ENCODE measurements around the gene ZFP82. TPM values are rescaled to one million over a fixed set of nuclear protein-coding genes. Genes with fewer than 3 reads are reported as not detected.

ZFP82 gene
- 1 to 10 TPM in 5 of 6 donors, under 1 TPM in 1; 0.78 to 8.1 (median 4.2) TPM for total RNA-seq

DNA sequence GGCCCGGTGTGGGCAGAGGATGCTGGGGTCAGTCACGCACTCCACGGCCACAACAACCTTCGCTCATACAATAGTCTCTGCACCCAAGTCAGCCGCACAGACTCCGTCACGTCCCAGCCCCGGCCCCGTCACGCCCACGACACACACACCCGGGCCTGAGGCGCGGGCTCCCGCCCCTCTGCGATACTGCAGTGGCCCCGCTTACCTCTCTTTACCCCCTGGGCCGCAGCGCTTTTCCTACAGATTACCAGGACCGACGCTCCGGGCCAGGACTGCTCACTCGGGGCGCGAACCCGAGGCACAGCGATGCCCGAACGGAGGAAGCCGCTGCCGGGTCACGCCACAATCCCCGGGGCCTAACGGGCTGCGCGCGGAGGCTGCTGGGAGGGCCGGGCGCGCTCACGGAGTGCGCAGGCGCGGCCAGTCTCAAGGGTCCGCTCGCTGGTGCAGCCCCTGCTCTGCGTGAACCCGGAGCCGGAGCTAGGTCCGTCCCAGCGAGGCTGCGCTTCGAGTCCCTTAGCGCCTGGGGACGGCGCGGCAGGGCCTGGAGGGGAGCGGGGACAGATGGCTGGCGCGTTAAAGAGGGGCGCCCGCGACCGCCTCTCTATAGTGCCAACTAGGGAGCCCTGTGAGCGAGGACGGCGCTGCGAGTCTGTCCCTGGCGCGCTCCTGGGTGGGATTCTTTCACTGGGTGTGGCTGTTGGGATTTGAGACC is at the start of gene ZFP82:
ZFP82 (minus strand) TSS at position 358 of the 715 bp plus-strand sequence. CDS start 8,855 bp downstream, outside the sequence.
- no peak for TF ChIP-seq EP300 (IDR thresholded peaks at IDR 0.05)
- peak in 2 of 4 donors; percentile 35 to 65 for TF ChIP-seq POLR2A (IDR thresholded peaks at IDR 0.05)
- peak; percentile 60 to 81 for TF ChIP-seq POLR2AphosphoS5 (IDR thresholded peaks at IDR 0.05)
- peak in 1 of 6 experiments; percentile 18 for TF ChIP-seq CTCF (IDR thresholded peaks at IDR 0.05)
- H3K27me3 ChIP-seq, result peaks cover 0 to 2% (median 0%) of the 10 kb centered on the region in 4 donors
- no peaks in the 10 kb centered on the region for H3K36me3 ChIP-seq
- peaks cover 0 to 27% (median 13%) of the 10 kb centered on the region in 4 donors for H3K9me3 ChIP-seq
- DNase-seq (peak; percentile 74 to 96), ATAC-seq (ENCODE audit: low FRiP score in 2 of 2) (peak; percentile 93 to 97)
- H3K4me3 ChIP-seq, result peak within 1 kb of the TSS; percentile 60 to 85 (median 81)
- peaks cover 9 to 29% (median 13%) of the 10 kb centered on the region in 4 donors for H3K4me1 ChIP-seq
- WGBS, 2 donors, result 1 to 2% methylated on average over 23 to 25 of the region's 70 CpGs
- H3K27ac ChIP-seq, result peak within 1 kb of the TSS; percentile 79 to 93 (median 90)

DNA sequence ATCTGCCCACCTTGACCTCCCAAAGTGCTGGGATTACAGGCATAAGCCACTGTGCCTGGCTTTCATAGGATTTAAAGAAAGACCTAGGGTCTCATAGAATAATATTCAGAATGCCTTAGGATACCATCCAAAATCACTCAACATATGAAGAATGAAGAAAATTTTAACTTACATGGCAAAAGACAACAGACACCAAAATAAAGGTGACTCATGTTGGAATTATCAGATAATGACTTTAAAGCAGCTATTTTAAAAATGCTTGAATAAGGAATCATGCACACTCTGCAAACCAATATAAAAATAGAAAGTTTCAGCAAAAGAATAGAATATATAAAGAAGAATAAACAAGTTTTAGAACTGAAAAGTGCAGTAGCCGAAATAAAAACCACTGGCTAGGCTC is 41.6 kb upstream of the ZFP82 start:
- ATAC-seq (ENCODE audit: low FRiP score in 2 of 2), result no peak
- TF ChIP-seq POLR2AphosphoS5 (IDR thresholded peaks at IDR 0.05), result no peak
- TF ChIP-seq POLR2A (IDR thresholded peaks at IDR 0.05), result no peak
- no peak for TF ChIP-seq CTCF (IDR thresholded peaks at IDR 0.05)
- no peak for TF ChIP-seq EP300 (IDR thresholded peaks at IDR 0.05)
- Histone ChIP-seq H3K36me3 (peaks cover 0 to 32% (median 14%) of the 10 kb centered on the region in 4 donors), H3K27me3 (no peaks in the 10 kb centered on the region), H3K4me1 (no peaks in the 10 kb centered on the region), H3K4me3 (no peak overlapping the region), H3K9me3 (peaks cover 0 to 48% (median 42%) of the 10 kb centered on the region in 4 donors), H3K27ac (no peak overlapping the region)
- 96 to 97% methylated on average over 1 of the region's 1 CpG for WGBS, 2 donors
- DNase-seq, result no peak

DNA sequence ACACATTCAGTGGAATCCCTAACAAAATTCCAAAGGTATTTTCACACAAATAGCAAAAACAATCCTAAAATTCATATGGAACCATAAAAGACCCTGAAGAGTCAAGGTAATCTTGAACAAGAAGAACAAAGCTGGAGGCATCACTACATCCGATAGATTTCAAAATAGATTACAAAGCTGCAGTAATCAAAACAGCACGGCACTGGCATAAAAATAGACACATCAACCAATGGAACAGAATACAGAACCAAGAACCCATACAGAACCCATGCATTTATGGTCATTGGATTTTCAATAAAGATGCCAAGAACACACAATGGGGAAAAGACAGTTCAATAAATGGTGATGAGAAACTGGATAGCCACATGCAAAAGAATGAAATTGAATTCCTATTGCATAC is 38.4 kb upstream of the ZFP82 start:
- no peak for TF ChIP-seq POLR2AphosphoS5 (IDR thresholded peaks at IDR 0.05)
- no peak for TF ChIP-seq CTCF (IDR thresholded peaks at IDR 0.05)
- TF ChIP-seq POLR2A (IDR thresholded peaks at IDR 0.05), result no peak
- no peak for TF ChIP-seq EP300 (IDR thresholded peaks at IDR 0.05)

DNA sequence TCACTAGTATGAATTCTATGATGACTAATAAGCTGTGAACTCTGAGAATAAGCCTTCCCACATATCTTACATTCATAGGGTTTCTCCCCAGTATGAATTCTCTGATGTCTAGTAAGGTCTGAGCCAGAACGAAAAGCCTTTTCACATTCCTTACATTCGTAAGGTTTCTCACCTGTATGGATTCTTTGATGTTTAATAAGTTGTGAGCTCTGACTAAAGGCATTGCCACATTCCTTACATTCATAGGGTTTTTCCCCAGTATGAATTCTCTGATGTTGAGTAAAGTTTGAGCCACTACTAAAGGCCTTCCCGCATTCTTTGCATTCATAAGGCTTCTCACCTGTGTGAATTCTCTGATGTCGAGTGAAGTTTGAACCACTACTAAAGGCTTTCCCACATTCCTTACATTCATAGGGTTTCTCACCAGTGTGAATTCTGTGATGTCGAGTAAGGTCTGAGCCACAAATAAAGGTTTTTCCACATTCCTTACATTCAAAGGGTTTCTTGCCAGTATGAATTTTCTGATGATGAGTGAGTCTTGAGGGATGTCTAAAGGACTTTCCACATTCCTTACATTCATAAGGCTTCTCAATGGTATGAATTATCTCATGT is 30.7 kb upstream of the ZFP82 start:
- Histone ChIP-seq H3K4me3 (no peak overlapping the region), H3K27me3 (no peaks in the 10 kb centered on the region), H3K36me3 (peaks cover 9 to 70% (median 32%) of the 10 kb centered on the region in 4 donors), H3K4me1 (no peaks in the 10 kb centered on the region), H3K9me3 (peaks cover 85 to 100% (median 96%) of the 10 kb centered on the region in 4 donors), H3K27ac (no peak overlapping the region)
- WGBS, 2 donors, result 93 to 94% methylated on average over 5 of the region's 5 CpGs
- ATAC-seq (ENCODE audit: low FRiP score in 2 of 2) (no peak), DNase-seq (no peak)
- TF ChIP-seq POLR2AphosphoS5 (IDR thresholded peaks at IDR 0.05), result no peak
- no peak for TF ChIP-seq CTCF (IDR thresholded peaks at IDR 0.05)
- no peak for TF ChIP-seq POLR2A (IDR thresholded peaks at IDR 0.05)
- TF ChIP-seq EP300 (IDR thresholded peaks at IDR 0.05), result no peak

More for the DNA sequence above, 38.4 kb upstream of the ZFP82 start:
- Histone ChIP-seq H3K4me3 (no peak overlapping the region), H3K27ac (no peak overlapping the region), H3K9me3 (peaks cover 20 to 72% (median 70%) of the 10 kb centered on the region in 4 donors), H3K36me3 (peaks cover 0 to 36% (median 20%) of the 10 kb centered on the region in 4 donors), H3K4me1 (no peaks in the 10 kb centered on the region), H3K27me3 (no peaks in the 10 kb centered on the region)
- 96 to 100% methylated on average over 2 of the region's 2 CpGs for whole genome bisulfite sequencing, 2 donors
- DNase-seq, result no peak
- ATAC-seq (ENCODE audit: low FRiP score in 2 of 2), result no peak
